Measurements from ENCODE around the gene LYRM4.

Gene LYRM4

DNA sequence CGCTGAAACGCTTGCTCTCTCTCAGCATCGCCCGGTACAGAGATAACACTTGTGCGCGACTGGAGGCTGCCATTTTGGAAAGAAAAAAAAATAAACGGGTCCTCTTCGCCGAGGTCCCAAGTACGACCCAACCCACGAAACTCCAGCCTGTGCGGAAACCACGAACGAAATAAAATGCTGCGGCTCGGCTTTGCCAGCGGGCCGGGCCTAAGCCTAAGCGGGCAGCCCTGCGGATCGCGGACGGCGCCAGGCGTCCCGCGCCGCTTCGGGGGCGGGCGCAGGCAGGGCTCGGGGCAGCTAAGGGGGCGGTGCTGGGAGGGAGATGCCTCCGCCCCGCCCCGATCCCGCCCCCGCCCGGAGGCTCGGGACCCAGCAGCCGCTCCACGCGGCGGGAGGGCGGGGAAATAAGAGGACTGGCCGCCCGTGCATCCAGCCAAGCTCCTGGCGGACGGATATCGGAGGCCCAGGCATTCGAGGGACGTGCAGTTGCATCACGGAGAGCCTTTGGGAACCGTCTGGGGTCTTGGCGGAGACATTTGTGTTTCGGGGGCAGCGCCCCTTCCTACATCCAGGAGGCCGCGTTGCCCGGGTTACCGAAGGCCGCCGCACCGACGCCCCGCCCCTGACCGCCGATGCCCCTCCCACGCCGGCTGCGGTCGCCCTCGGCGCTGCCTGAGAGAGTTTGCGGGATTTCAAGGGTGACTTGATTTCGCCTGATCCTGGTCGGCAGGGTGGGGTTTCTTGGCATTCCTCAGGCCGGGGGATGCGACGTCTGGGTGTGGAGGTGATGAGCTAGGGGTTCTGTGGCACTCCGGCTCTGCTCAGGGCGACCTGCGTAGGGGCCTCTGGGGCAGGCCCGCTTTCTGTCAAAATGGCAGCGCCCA is at the start of gene LYRM4, which contains the start of gene FARS2:
LYRM4 (minus strand) TSS at position 290 of the 884 bp plus-strand sequence; CDS start at position 73, 217 bp downstream.
FARS2 (plus strand) TSS at position 853 of the 884 bp plus-strand sequence.
- peak; percentile 69 for DNase-seq (ENCODE audit: low spot score)

DNA sequence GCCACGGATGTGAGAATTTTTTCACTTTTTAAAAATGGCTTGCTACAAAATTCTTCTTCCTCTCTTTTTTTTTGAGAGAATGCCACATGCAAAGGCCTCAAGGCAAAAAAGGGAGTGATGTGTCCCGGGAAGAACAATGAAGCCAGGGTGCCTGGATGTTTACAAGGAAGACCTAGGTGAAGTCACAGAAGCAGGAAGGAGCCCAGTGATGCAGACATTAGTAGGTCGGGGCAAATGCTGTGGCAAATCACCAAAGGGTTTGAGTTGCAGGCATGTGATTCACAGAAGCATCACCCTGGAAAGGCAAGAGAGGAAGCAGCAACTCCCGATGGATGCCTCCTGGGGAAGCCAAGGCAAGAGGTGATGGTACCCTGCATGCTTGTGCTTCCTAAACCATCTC is 47.3 kb upstream of the LYRM4 start:
- DNase-seq (ENCODE audit: low spot score) = no peak

- no peak for DNase-seq (ENCODE audit: low spot score)
Observed at GRCh38 chr6:5307058-5307457, 46.3 kb upstream of the LYRM4 start.

DNA sequence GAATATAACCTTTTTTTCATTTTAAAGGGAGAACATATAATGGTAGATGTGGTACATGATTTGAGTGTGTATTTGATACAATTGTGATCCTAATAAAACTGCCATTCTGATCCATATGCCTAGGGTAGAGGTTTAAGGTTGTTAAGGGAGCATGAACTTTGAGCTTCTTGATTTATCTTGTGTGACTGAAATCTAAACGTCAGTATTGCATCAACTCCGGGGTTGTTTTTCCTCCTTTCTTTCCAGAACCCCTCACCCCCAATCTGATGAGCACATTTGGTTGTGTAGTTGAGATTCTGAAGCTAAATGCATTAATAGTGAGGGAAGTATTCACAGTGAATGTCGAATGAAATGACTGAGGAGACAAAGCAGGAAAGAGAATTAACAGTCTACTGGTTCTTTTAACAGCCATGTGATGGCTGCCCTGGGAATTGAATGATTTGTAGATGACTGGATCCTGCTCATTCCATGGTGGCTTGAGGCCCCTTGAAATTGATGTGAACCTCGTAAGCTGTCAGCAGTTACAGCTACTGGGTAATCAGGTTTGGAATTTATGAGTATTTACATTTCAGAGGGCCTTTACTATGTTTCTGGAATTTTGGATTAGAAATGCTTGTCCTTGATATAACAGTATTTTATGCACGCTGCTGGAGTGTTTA is 45.3 kb upstream of the LYRM4 start:
- no peak for DNase-seq (ENCODE audit: low spot score)

DNA sequence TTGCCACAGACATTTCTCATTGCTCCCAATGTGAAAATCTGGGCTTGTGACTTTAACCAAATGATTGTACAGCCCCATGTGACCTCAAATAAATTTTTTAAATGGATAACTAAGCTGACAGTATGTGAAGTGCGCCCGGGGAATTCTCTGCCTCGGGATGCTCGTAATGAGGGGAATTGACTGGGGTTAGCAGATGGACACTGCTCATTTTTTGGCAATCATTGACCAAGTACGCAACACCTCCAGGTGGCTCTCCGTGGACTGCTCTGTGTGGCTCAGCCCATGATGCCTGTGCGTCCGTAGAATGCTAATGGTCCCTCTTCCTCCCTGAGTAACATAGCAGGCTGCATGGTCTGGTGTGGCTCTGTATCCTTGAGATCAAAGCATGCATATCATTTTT is 42.9 kb upstream of the LYRM4 start:
- no peak for DNase-seq (ENCODE audit: low spot score)

GRCh38 chr6:5302995-5303622 is 42.4 kb upstream of the LYRM4 start:
- DNase-seq (ENCODE audit: low spot score) = peak; percentile 35

DNA sequence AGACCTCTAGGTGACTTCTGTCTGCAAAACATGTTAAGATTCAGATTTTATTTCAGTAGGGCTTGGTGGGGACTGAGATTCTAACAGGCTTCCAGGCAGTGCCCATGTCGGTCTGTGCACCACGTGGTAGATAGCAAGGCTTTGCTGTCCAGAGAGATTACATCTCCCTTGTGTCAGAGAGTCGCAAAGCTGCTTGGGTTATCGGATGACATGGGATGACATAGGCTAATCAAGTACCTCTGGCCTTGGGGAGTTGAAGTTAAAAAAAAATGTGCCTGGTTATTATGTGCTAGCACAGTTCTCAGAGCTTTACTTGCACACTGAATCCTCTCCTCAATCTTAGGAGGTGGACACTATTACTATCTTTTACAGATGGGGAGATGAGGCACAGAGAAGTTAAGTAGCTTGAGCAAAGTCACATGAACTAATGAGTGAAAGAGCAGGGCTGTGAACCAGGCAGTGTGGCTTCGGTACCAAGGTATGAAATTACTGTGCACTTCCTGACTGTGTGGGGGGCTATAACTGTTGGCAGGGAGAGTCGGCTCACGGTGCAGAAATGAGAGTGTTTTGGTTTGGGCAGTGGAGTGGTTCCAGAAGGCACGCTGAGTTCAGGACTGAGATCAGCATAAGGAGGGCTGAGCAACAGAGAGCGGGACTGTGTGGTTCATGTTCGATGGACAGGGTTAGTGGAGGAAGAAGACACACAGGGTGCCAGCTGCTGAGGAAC is 41.6 kb upstream of the LYRM4 start:
- DNase-seq (ENCODE audit: low spot score) = no peak

- DNase-seq (ENCODE audit: low spot score) = no peak
Observed at GRCh38 chr6:5300206-5300764, 39.5 kb upstream of the LYRM4 start.

DNA sequence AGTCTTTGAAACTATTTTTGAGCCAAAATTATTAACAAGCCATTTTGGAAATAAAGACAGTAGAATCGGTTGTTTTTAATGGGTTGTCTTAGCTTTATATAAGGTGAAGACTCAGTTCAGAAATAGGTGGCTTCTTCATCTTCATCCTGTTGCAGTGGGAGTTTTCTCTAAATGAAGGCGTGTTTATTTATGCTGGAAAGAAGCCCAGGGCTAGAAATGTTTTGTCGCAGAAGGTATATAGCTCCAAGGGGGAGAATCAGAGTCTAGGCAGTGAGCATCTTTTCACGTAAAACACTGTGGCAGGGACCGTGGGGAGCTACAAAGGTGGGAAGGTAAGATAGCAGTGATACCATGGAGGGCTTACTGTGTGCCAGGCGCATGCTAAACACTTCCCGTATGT is 34.9 kb upstream of the LYRM4 start:
- no peak for DNase-seq (ENCODE audit: low spot score)

- DNase-seq (ENCODE audit: low spot score) = no peak
Observed at GRCh38 chr6:5294392-5295211, 33.9 kb upstream of the LYRM4 start.

- DNase-seq (ENCODE audit: low spot score) = no peak
Observed at GRCh38 chr6:5293692-5294091, 32.9 kb upstream of the LYRM4 start.

DNA sequence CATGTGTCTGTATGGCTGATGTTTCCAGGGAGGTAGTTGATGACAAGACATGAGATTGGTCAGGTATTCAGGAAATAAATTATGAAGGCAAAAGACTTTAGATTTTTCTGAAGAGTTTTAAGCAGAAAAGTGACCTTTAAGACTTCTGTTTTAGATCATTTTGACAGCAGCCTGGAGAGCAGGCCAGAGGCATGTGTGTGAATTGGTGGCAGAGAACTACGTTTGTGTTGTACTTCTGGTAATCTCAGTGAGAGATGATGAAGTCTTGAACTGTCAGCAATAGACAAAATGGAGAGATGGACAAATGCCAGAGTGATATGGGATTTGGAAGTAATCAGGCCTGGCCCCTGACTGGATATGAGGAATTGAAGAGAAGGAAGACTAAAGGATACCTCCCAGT is 31.4 kb upstream of the LYRM4 start:
- DNase-seq (ENCODE audit: low spot score) = no peak

DNA sequence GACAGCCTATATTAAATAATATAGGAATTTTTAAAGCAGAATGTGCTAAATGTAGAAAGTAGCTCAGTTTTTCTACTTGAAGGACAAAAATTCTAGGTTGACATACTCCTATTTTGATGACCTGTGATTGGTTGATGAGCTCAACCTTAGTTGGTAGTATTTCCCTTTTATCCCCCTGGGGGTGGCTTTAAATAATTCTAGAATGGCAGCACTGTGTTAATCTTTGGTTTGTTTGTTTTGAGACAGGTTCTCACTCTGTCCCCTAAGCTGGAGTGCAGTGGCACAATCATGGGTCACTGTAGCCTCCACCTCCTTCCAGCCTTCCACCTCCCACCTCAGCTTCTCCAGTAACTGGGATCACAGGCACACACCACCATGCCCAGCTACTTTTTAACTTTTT is 29.8 kb upstream of the LYRM4 start:
- DNase-seq (ENCODE audit: low spot score) = no peak

GRCh38 chr6:5290097-5290496 is 29.3 kb upstream of the LYRM4 start:
- DNase-seq (ENCODE audit: low spot score) = no peak

DNA sequence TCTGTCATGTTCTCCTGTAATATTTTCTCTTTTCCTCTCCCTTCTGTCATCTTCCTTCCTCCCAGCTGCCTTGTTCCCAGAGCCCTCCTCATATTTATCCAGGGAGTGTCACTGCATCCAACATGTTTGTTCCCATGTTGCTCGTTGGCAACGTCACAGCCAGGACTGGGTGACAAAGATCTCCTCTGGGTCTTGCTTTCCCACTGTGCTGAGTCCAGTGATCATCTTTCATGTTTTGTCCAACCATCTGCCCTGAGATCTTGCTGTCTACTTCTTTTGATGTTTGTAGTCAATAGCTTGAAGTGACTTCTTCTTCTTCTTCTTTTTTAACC is 27.2 kb upstream of the LYRM4 start:
- no peak for DNase-seq (ENCODE audit: low spot score)

- DNase-seq (ENCODE audit: low spot score) = peak; percentile 21
Observed at GRCh38 chr6:5287205-5287965, 26.6 kb upstream of the LYRM4 start.

GRCh38 chr6:5286780-5287179 is 26.0 kb upstream of the LYRM4 start:
- DNase-seq (ENCODE audit: low spot score) = no peak

GRCh38 chr6:5285526-5285925 is 24.8 kb upstream of the LYRM4 start:
- no peak for DNase-seq (ENCODE audit: low spot score)

- no peak for DNase-seq (ENCODE audit: low spot score)
Observed at GRCh38 chr6:5285081-5285480, 24.3 kb upstream of the LYRM4 start.

DNA sequence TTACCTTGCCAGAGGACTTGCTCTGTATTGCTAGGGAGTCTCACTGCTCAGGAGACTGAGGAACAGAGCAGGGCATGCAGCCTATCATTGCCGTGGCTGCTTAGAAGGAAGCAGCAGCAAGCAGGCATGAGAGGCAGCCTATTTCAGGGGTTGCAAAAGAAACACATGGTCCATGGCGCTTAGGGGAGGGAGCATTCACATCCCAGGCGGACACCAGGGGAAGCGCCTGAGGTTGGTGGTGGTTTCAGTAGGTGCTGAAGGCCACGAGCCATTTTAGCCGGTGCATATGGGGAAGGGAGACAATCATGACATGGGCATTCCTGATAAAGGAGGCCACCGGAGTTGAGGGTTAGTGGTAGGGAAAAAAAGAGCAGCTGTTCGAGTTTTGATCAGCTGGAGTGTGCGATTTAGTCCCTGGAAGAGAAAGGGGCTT is 21.5 kb upstream of the LYRM4 start:
- DNase-seq (ENCODE audit: low spot score) = no peak

All from SW480 (cell line).